Glutamatergic neuron (in vitro differentiated cells): ENCODE results near the gene ZNF346. TPM values are rescaled to one million over a fixed set of nuclear protein-coding genes. Genes with fewer than 3 reads are reported as not detected.
A peak's percentile ranks its signal among the peaks of the same experiment; 100 is the strongest.

Experiments used
- DNase-seq: peaks from one replicate; pipeline ENCODE4 v3.0.0; 2022
- H3K27ac Mint-ChIP-seq: one replicate; pipeline ENCODE4 v1.8.0; 2020; ENCODE audit warnings: mild to moderate bottlenecking, mixed read lengths, inconsistent platforms; ENCODE audit not compliant: unreplicated experiment
- H3K27me3 Mint-ChIP-seq: one replicate; pipeline ENCODE4 v1.8.0; 2020; ENCODE audit warnings: mild to moderate bottlenecking, moderate library complexity, mixed read lengths, inconsistent platforms; ENCODE audit not compliant: unreplicated experiment
- H3K36me3 Mint-ChIP-seq: one replicate; pipeline ENCODE4 v1.8.0; 2020; ENCODE audit warnings: mild to moderate bottlenecking, mixed read lengths, inconsistent platforms; ENCODE audit not compliant: unreplicated experiment
- H3K4me1 Mint-ChIP-seq: one replicate; pipeline ENCODE4 v1.8.0; 2020; ENCODE audit warnings: mild to moderate bottlenecking, low read depth, mixed read lengths, inconsistent platforms; ENCODE audit not compliant: unreplicated experiment
- H3K4me3 Mint-ChIP-seq: one replicate; pipeline ENCODE4 v1.8.0; 2020; ENCODE audit warnings: mild to moderate bottlenecking, mixed read lengths, inconsistent platforms; ENCODE audit not compliant: unreplicated experiment
- H3K9me3 Mint-ChIP-seq: one replicate; pipeline ENCODE4 v1.8.0; 2020; ENCODE audit warnings: mild to moderate bottlenecking, moderate library complexity, mixed read lengths, inconsistent platforms; ENCODE audit not compliant: unreplicated experiment
- CTCF ChIP-seq: fragments of 200-600 bp; sonication (generic); IDR thresholded peaks from one replicate; pipeline ENCODE4 v1.5.0; 2021; ENCODE audit not compliant: partially characterized antibody, unreplicated experiment
- total RNA-seq: library from RNA; stranded (reverse); fragmentation: NEBNext Ultra II Directional; extraction: Animal tissue kit (Norgen Biotek cat#: 25700); gene quantifications from one replicate; pipeline ENCODE4 v1.2.1, GENCODE V29; 2021; ENCODE audit not compliant: unreplicated experiment

ZNF346 gene
- total RNA-seq, 1 donor from 2014 or later = 18.2 TPM

GRCh38 chr5:177087398-177088005, 65.0 kb downstream of the ZNF346 start:
- Mint-ChIP-seq H3K27ac (no peak overlapping the region), H3K36me3 (peaks cover 4% of the 10 kb centered on the region), H3K4me3 (peak overlapping the region; percentile 37)

DNA sequence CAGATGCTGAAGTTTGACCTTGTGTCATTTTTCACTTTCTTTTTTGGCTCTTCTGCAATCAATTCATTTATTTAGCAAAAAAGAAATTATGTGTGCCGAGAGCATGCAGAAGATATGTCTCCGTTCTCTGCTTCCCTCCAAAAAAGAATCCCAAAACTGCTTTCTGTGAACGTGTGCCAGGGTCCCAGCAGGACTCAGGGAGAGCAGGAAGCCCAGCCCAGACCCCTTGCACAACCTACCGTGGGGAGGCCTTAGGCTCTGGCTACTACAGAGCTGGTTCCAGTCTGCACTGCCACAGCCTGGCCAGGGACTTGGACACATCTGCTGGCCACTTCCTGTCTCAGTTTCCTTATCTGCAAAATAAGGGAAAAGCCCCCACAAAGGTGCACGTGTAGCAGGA, 66.6 kb downstream of the ZNF346 start:
- H3K4me3 Mint-ChIP-seq = no peak overlapping the region

More at GRCh38 chr5:177087398-177088005, 65.0 kb downstream of the ZNF346 start:
- Mint-ChIP-seq H3K9me3 (peaks cover 3% of the 10 kb centered on the region), H3K27me3 (peaks cover 14% of the 10 kb centered on the region), H3K4me1 (peaks cover 7% of the 10 kb centered on the region)
- TF ChIP-seq CTCF = no peak
- DNase-seq = no peak

GRCh38 chr5:177089825-177090641, 67.5 kb downstream of the ZNF346 start:
- Mint-ChIP-seq H3K4me3 (no peak overlapping the region), H3K36me3 (peaks cover 4% of the 10 kb centered on the region), H3K27ac (peak overlapping the region; percentile 12), H3K27me3 (peaks cover 16% of the 10 kb centered on the region), H3K4me1 (peaks cover 14% of the 10 kb centered on the region), H3K9me3 (peaks cover 3% of the 10 kb centered on the region)
- DNase-seq = no peak
- no peak for TF ChIP-seq CTCF

More for the DNA sequence above, 66.6 kb downstream of the ZNF346 start:
- TF ChIP-seq CTCF = no peak
- H3K36me3 Mint-ChIP-seq = peaks cover 4% of the 10 kb centered on the region
- peaks cover 13% of the 10 kb centered on the region for H3K27me3 Mint-ChIP-seq
- peaks cover 7% of the 10 kb centered on the region for H3K4me1 Mint-ChIP-seq
- no peak overlapping the region for H3K27ac Mint-ChIP-seq
- peaks cover 3% of the 10 kb centered on the region for H3K9me3 Mint-ChIP-seq
- no peak for DNase-seq

GRCh38 chr5:177090813-177091212, 68.3 kb downstream of the ZNF346 start:
- no peak overlapping the region for H3K4me3 Mint-ChIP-seq

More at GRCh38 chr5:177090813-177091212, 68.3 kb downstream of the ZNF346 start:
- H3K36me3 Mint-ChIP-seq = peaks cover 4% of the 10 kb centered on the region
- peaks cover 14% of the 10 kb centered on the region for H3K4me1 Mint-ChIP-seq
- TF ChIP-seq CTCF = no peak
- peaks cover 3% of the 10 kb centered on the region for H3K9me3 Mint-ChIP-seq
- peaks cover 18% of the 10 kb centered on the region for H3K27me3 Mint-ChIP-seq
- no peak overlapping the region for H3K27ac Mint-ChIP-seq
- no peak for DNase-seq
